ENCODE results near the gene NFIB. TPM values are rescaled to one million over a fixed set of nuclear protein-coding genes. Genes with fewer than 3 reads are reported as not detected.

The NFIB gene
- polyA plus RNA-seq, 1 of the 3 experiments (the other 2 are of a cell fraction), result 9.2 TPM

GRCh38 chr9:14183001-14183400, 130.9 kb downstream of the NFIB start (continued):
- TF ChIP-seq RAD21 (IDR thresholded peaks at IDR 0.05; ENCODE audit: low read length) (no peak), EP300 (IDR thresholded peaks at IDR 0.05; ENCODE audit: borderline replicate concordance in 1 of 2, low read depth in 1 of 2, low read length in 1 of 2) (no peak), TCF12 (IDR thresholded peaks at IDR 0.05) (no peak), NFIC (IDR thresholded peaks at IDR 0.05; ENCODE audit: borderline replicate concordance) (no peak), MEF2A (IDR thresholded peaks at IDR 0.05; ENCODE audit: borderline replicate concordance, low read depth) (no peak)

- TF ChIP-seq FOXJ3 (CRISPR knock-in tag; IDR thresholded peaks at IDR 0.05) (no peak), FOSL2 (IDR thresholded peaks at IDR 0.05; ENCODE audit: borderline replicate concordance, low read depth) (no peak), MXI1 (IDR thresholded peaks at IDR 0.05; ENCODE audit: low read depth, low read length) (no peak), RFX5 (IDR thresholded peaks at IDR 0.05; ENCODE audit: low read length) (no peak), CTCF (IDR thresholded peaks at IDR 0.05) (no peak), SMC3 (IDR thresholded peaks at IDR 0.05; ENCODE audit: low read depth, low read length) (no peak), FOXM1 (IDR thresholded peaks at IDR 0.05; ENCODE audit: low read depth) (no peak), JUND (IDR thresholded peaks at IDR 0.05) (no peak), RCOR1 (IDR thresholded peaks at IDR 0.05; ENCODE audit: low read length) (no peak), TAF1 (IDR thresholded peaks at IDR 0.05; ENCODE audit: borderline replicate concordance, low read depth, low read length) (no peak)
- ChIA-PET POLR2A (no interaction called here), CTCF (no interaction called here)
- H3K79me2 ChIP-seq (ENCODE audit: insufficient read depth), result peaks cover 26% of the 10 kb centered on the region
- no peaks in the 10 kb centered on the region for H4K20me1 ChIP-seq (ENCODE audit: insufficient read depth)
- no peak overlapping the region for H3K4me3 ChIP-seq (ENCODE audit: low read depth in 2 of 2, low read length in 1 of 2)
- H2AFZ ChIP-seq (ENCODE audit: low read depth), result no peak overlapping the region
- H3K27me3 ChIP-seq (ENCODE audit: insufficient read depth), result no peaks in the 10 kb centered on the region
- WGBS (ENCODE audit: low lambda C conversion rate), result 76% methylated on average over 3 of the region's 3 CpGs
- no peak overlapping the region; a peak in 1 of 4 replicates for H3K27ac ChIP-seq (ENCODE audit: low read depth in 2 of 2, low read length in 1 of 2)
- H3K4me2 ChIP-seq, result peak overlapping the region; percentile 41
- H3K36me3 ChIP-seq (replicated peaks in 1 of 2; ENCODE audit: control insufficient read depth in 1 of 2, insufficient read depth in 2 of 2, low read length in 1 of 2), result peaks cover 8 to 25% of the 10 kb centered on the region in 2 experiments
- H3K4me1 ChIP-seq (ENCODE audit: control insufficient read depth in 1 of 2, insufficient read depth in 2 of 2, low read depth in 1 of 2, low read length in 1 of 2), result peaks cover 2 to 16% of the 10 kb centered on the region in 2 experiments; a peak in 3 of 4 replicates
- H3K9me2 ChIP-seq, result no peaks in the 10 kb centered on the region
- H3F3A ChIP-seq (replicated peaks; ENCODE audit: insufficient read depth), result no peaks in the 10 kb centered on the region
- H3K9me3 ChIP-seq, result no peaks in the 10 kb centered on the region
- no peak overlapping the region for H3K9ac ChIP-seq
- DNase-seq, result no peak
These were observed 132.9 kb downstream of the NFIB start for GRCh38 chr9:14180960-14181537.

Data from SK-N-SH (cell line).